GM21786 (cell line): Measurements from ENCODE around the gene COL28A1.
"Not testable (repeated sequence)": the region's sequence is repeated elsewhere in the genome, so short reads cannot be mapped to it uniquely, and the experiment has no call there.

Experiments
- ATAC-seq: cut with Tn5 transposase; IDR thresholded peaks from one replicate; pipeline ENCODE4 v1.9.1; 2021; ENCODE audit not compliant: unreplicated experiment

The COL28A1 gene

GRCh38 chr7:7519528-7519927 lies 16.1 kb downstream of the COL28A1 start:
- no peak for ATAC-seq

- no peak for ATAC-seq
Observed at GRCh38 chr7:7519056-7519455, 16.6 kb downstream of the COL28A1 start.

GRCh38 chr7:7517754-7518153 lies 17.9 kb downstream of the COL28A1 start:
- ATAC-seq, result no peak

- ATAC-seq, result no peak
Observed at GRCh38 chr7:7516662-7517061, 19.0 kb downstream of the COL28A1 start.

GRCh38 chr7:7516156-7516555 lies 19.5 kb downstream of the COL28A1 start:
- ATAC-seq, result no peak

- no peak for ATAC-seq
Observed at GRCh38 chr7:7512861-7513597, 22.6 kb downstream of the COL28A1 start.

- ATAC-seq, result no peak
Observed at GRCh38 chr7:7510794-7511193, 24.9 kb downstream of the COL28A1 start.

GRCh38 chr7:7505915-7506314 lies 29.8 kb downstream of the COL28A1 start:
- ATAC-seq, result no peak

- ATAC-seq, result no peak
Observed at GRCh38 chr7:7504910-7505704, 30.6 kb downstream of the COL28A1 start.

GRCh38 chr7:7499892-7500291 lies 35.8 kb downstream of the COL28A1 start:
- no peak for ATAC-seq

GRCh38 chr7:7498856-7499255 lies 36.8 kb downstream of the COL28A1 start:
- no peak for ATAC-seq

- ATAC-seq, result no peak
Observed at GRCh38 chr7:7496311-7496710, 39.4 kb downstream of the COL28A1 start.

GRCh38 chr7:7495171-7495570 lies 40.5 kb downstream of the COL28A1 start:
- no peak for ATAC-seq

GRCh38 chr7:7491044-7491443 lies 44.6 kb downstream of the COL28A1 start:
- ATAC-seq, result no peak

- ATAC-seq, result no peak
Observed at GRCh38 chr7:7490003-7490402, 45.7 kb downstream of the COL28A1 start.

- ATAC-seq, result no peak
Observed at GRCh38 chr7:7489546-7489945, 46.1 kb downstream of the COL28A1 start.

GRCh38 chr7:7486362-7486761 lies 49.3 kb downstream of the COL28A1 start:
- ATAC-seq, result no peak

GRCh38 chr7:7484072-7484471 lies 51.6 kb downstream of the COL28A1 start:
- no peak for ATAC-seq

- no peak for ATAC-seq
Observed at GRCh38 chr7:7481802-7482201, 53.9 kb downstream of the COL28A1 start.

GRCh38 chr7:7479275-7479805 lies 56.3 kb downstream of the COL28A1 start:
- no peak for ATAC-seq

GRCh38 chr7:7478569-7478968 lies 57.1 kb downstream of the COL28A1 start:
- ATAC-seq, result no peak

GRCh38 chr7:7477641-7478040 lies 58.0 kb downstream of the COL28A1 start:
- not testable (repeated sequence) for ATAC-seq
